Measurements from ENCODE around the gene SLC22A5.

GRCh38 chr5:132370971-132371602 lies 1.6 kb downstream of the SLC22A5 start:
- TF ChIP-seq CTCF (optimal IDR thresholded peaks at IDR 0.05 in 1 of 3, IDR thresholded peaks at IDR 0.05 in 1 of 3, conservative IDR thresholded peaks at IDR 0.05 in 1 of 3; ENCODE audit: extremely low read depth in 1 of 3, insufficient read depth in 2 of 3, low read length in 3 of 3) (no peak), EZH2 (IDR thresholded peaks at IDR 0.05; ENCODE audit: low read length) (no peak)

Measured in keratinocyte (primary cell).